CD14-positive monocyte (primary cell): ENCODE data around the gene SH3PXD2A. TPM values are rescaled to one million over a fixed set of nuclear protein-coding genes. Genes with fewer than 3 reads are reported as not detected.

Experiments
- DNase-seq, 3 donors: peaks; one replicate each; pipeline ENCODE4 v3.0.0-alpha.2; 2011 to 2022
- H2AFZ ChIP-seq: 2 replicates; pipeline ENCODE4 v1.6.0; 2012; ENCODE audit warnings: mild to moderate bottlenecking, low read depth, low read length, inconsistent platforms; ENCODE audit not compliant: insufficient read depth, poor library complexity, severe bottlenecking
- H3K27ac ChIP-seq, 2 donors: 1 replicate in 1 of 2; 2 replicates in 1 of 2; pipeline ENCODE4 v1.5.1; 2012 to 2013; ENCODE audit warnings: low read length in 2 of 2, control low read depth in 1 of 2, inconsistent platforms in 1 of 2, low read depth in 1 of 2, mild to moderate bottlenecking in 1 of 2
- H3K27me3 ChIP-seq, 2 donors: one replicate each; pipeline versions ENCODE4 v1.6.0 to v1.6.1; 2011 to 2013; ENCODE audit warnings: low read length in 2 of 2; ENCODE audit not compliant: control insufficient read depth in 2 of 2, insufficient read depth in 2 of 2
- H3K36me3 ChIP-seq, 2 donors: replicated peaks in 1 of 2; 1 replicate in 1 of 2; 2 replicates in 1 of 2; pipeline versions ENCODE4 v1.5.1 to v1.6.1; 2012 to 2013; ENCODE audit warnings: low read length in 2 of 2, control low read depth in 1 of 2, inconsistent platforms in 1 of 2, mild to moderate bottlenecking in 1 of 2; ENCODE audit not compliant: insufficient read depth in 2 of 2, control insufficient read depth in 1 of 2
- H3K4me1 ChIP-seq, 2 donors: 1 replicate in 1 of 2; 2 replicates in 1 of 2; pipeline versions ENCODE4 v1.5.1 to v1.6.1; 2012 to 2013; ENCODE audit warnings: low read length in 2 of 2, control low read depth in 1 of 2, inconsistent platforms in 1 of 2, mild to moderate bottlenecking in 1 of 2, moderate library complexity in 1 of 2; ENCODE audit not compliant: insufficient read depth in 2 of 2, control insufficient read depth in 1 of 2
- H3K4me2 ChIP-seq: replicated peaks from 2 replicates; pipeline ENCODE3; 2012; ENCODE audit warnings: low read length, moderate library complexity, mild to moderate bottlenecking; ENCODE audit not compliant: poor library complexity, severe bottlenecking; ENCODE audit errors: extremely low read depth
- H3K4me3 ChIP-seq, 3 experiments: fragments of 200-600 bp in 1 of 3; sonication (generic) in 1 of 3; replicated peaks in 1 of 3; 1 replicate in 2 of 3; 2 replicates in 1 of 3; pipeline ENCODE4 v1.5.1; 2011 to 2013; ENCODE audit warnings: low read length in 3 of 3, mild to moderate bottlenecking in 3 of 3, control low read depth in 2 of 3, low read depth in 2 of 3, inconsistent platforms in 1 of 3, moderate library complexity in 1 of 3
- H3K79me2 ChIP-seq: 2 replicates; pipeline ENCODE4 v1.6.0; 2012; ENCODE audit warnings: mild to moderate bottlenecking, control low read depth, inconsistent platforms, low read length, moderate library complexity; ENCODE audit not compliant: insufficient read depth
- H3K9ac ChIP-seq: 2 replicates; pipeline ENCODE4 v1.6.0; 2017; ENCODE audit warnings: low read length, mild to moderate bottlenecking; ENCODE audit not compliant: insufficient read depth, poor library complexity, severe bottlenecking
- H3K9me3 ChIP-seq, 2 donors: replicated peaks in 1 of 2; 1 replicate in 1 of 2; 2 replicates in 1 of 2; pipeline versions ENCODE4 v1.5.1 to v1.6.1; 2012 to 2013; ENCODE audit warnings: low read length in 2 of 2, control low read depth in 1 of 2; ENCODE audit not compliant: control insufficient read depth in 1 of 2, insufficient read depth in 1 of 2
- H4K20me1 ChIP-seq: 2 replicates; pipeline ENCODE4 v1.6.0; 2012; ENCODE audit warnings: mild to moderate bottlenecking, low read length, control low read depth, moderate library complexity; ENCODE audit not compliant: insufficient read depth
- H3K27ac Mint-ChIP-seq, 7 donors: one replicate each; pipeline ENCODE4 v1.8.0; 2020; ENCODE audit warnings: mild to moderate bottlenecking in 7 of 7, mixed read lengths in 7 of 7, moderate library complexity in 6 of 7, inconsistent platforms in 2 of 7
- H3K27me3 Mint-ChIP-seq, 3 donors: one replicate each; pipeline ENCODE4 v1.8.0; 2021 to 2022; ENCODE audit warnings: low read depth in 3 of 3, mild to moderate bottlenecking in 3 of 3, mixed read lengths in 3 of 3, moderate library complexity in 3 of 3, inconsistent platforms in 1 of 3
- H3K36me3 Mint-ChIP-seq, 2 donors: one replicate each; pipeline ENCODE4 v1.8.0; 2020; ENCODE audit warnings: mixed read lengths in 2 of 2, inconsistent platforms in 1 of 2, mild to moderate bottlenecking in 1 of 2
- H3K4me1 Mint-ChIP-seq: one replicate; pipeline ENCODE4 v1.8.0; 2020; ENCODE audit warnings: mild to moderate bottlenecking, mixed read lengths
- H3K4me3 Mint-ChIP-seq, 2 donors: one replicate each; pipeline ENCODE4 v1.8.0; 2020; ENCODE audit warnings: mild to moderate bottlenecking in 2 of 2, mixed read lengths in 2 of 2, moderate library complexity in 1 of 2
- H3K9me3 Mint-ChIP-seq, 7 donors: one replicate each; pipeline ENCODE4 v1.8.0; 2020 to 2022; ENCODE audit warnings: mixed read lengths in 7 of 7, mild to moderate bottlenecking in 6 of 7, moderate library complexity in 6 of 7, inconsistent platforms in 2 of 7
- CTCF ChIP-seq: fragments of 200-600 bp; IDR thresholded peaks from one replicate; pipeline ENCODE4 v1.8.0; 2022; ENCODE audit warnings: antibody characterized with exemption, mild to moderate bottlenecking
- WGBS: methylation state at CpG from one replicate; pipeline ENCODE4 v1.1.5; 2013; ENCODE audit warnings: missing lambda C conversion rate; ENCODE audit not compliant: insufficient coverage; 5-methylcytosine and 5-hydroxymethylcytosine counted together
- intact Hi-C, 2 donors: fragments of 100-400 bp; cut with micrococcal nuclease; formaldehyde crosslinking; loops; one replicate each; pipeline versions ENCODE4 v1.15.0 to v1.15.1; 2023
- polyA plus RNA-seq, 3 donors: library from polyadenylated mRNA; depleted of rRNA in 1 of 3; unstranded in 2 of 3; stranded (reverse) in 1 of 3; fragments of 300-500 nt in 2 of 3; fragments of >200 nt in 1 of 3; fragmentation: Illumina TruSeq in 2 of 3; gene quantifications; 1 replicate in 2 of 3; 2 replicates in 1 of 3; pipeline ENCODE4 v1.2.3, GENCODE V29; 2012 to 2021

SH3PXD2A gene
- polyA plus RNA-seq, 3 donors = 0.01 to 0.76 (median 0.05) TPM

GRCh38 chr10:103854265-103854685 lies 1.1 kb downstream of the SH3PXD2A start:
- Mint-ChIP-seq H3K27ac (no peak overlapping the region), H3K4me3 (peak overlapping the region; percentile 68 to 89), H3K9me3 (peaks cover 0 to 9% (median 3%) of the 10 kb centered on the region in 7 donors), H3K4me1 (peaks cover 45% of the 10 kb centered on the region), H3K36me3 (peaks cover 0 to 11% of the 10 kb centered on the region in 2 donors), H3K27me3 (peaks cover 35 to 50% (median 35%) of the 10 kb centered on the region in 3 donors)
- peaks cover 53 to 57% of the 10 kb centered on the region in 2 donors for H3K4me1 ChIP-seq
- H3K9me3 ChIP-seq = peaks cover 0 to 14% of the 10 kb centered on the region in 2 donors
- H3K79me2 ChIP-seq = no peaks in the 10 kb centered on the region
- no peak overlapping the region for H3K27ac ChIP-seq
- no peaks in the 10 kb centered on the region for H4K20me1 ChIP-seq
- H2AFZ ChIP-seq = peak overlapping the region; percentile 35
- peak overlapping the region; percentile 59 for H3K4me2 ChIP-seq
- intact Hi-C loops = no loop called here
- WGBS = 10% methylated on average over 4 of the region's 13 CpGs
- no peak overlapping the region for H3K9ac ChIP-seq
- H3K4me3 ChIP-seq = peak overlapping the region in 1 of 3 experiments; percentile 51
- no peak for DNase-seq
- H3K36me3 ChIP-seq = no peaks in the 10 kb centered on the region
- H3K27me3 ChIP-seq = peaks cover 28 to 31% of the 10 kb centered on the region in 2 donors
- TF ChIP-seq CTCF = no peak

GRCh38 chr10:103853428-103854264 lies 1.7 kb downstream of the SH3PXD2A start:
- Histone ChIP-seq H3K27me3 (peaks cover 28 to 31% of the 10 kb centered on the region in 2 donors), H3K4me3 (no peak overlapping the region), H4K20me1 (no peaks in the 10 kb centered on the region), H3K36me3 (no peaks in the 10 kb centered on the region), H3K4me2 (no peak overlapping the region), H2AFZ (no peak overlapping the region), H3K27ac (no peak overlapping the region), H3K79me2 (no peaks in the 10 kb centered on the region), H3K9me3 (peaks cover 0 to 14% of the 10 kb centered on the region in 2 donors), H3K9ac (no peak overlapping the region), H3K4me1 (peaks cover 56 to 60% of the 10 kb centered on the region in 2 donors)
- WGBS = 93% methylated on average over 5 of the region's 9 CpGs
- Mint-ChIP-seq H3K27ac (no peak overlapping the region), H3K27me3 (peaks cover 35 to 50% (median 35%) of the 10 kb centered on the region in 3 donors), H3K4me1 (peaks cover 46% of the 10 kb centered on the region), H3K4me3 (peak overlapping the region; percentile 37 to 89), H3K36me3 (peaks cover 0 to 11% of the 10 kb centered on the region in 2 donors), H3K9me3 (peaks cover 0 to 9% (median 3%) of the 10 kb centered on the region in 7 donors)
- no peak for DNase-seq
- no peak for TF ChIP-seq CTCF
- intact Hi-C loops = no loop called here
